GM23338 (cell line): Measurements from ENCODE around the gene ALOX5AP. TPM values are rescaled to one million over a fixed set of nuclear protein-coding genes. Genes with fewer than 3 reads are reported as not detected.

Experiments used
- ATAC-seq: fragments of 200-7000 bp; cut with Tn5 transposase; 3 replicates; pipeline ENCODE4 v1.9.1; 2020
- DNase-seq: peaks from one replicate; pipeline ENCODE4 v3.0.0-alpha.2; 2015; ENCODE audit warnings: low spot score
- H2AFZ ChIP-seq: fragments of 200-600 bp; sonication (generic); 2 replicates; pipeline ENCODE4 v1.8.0; 2016; ENCODE audit warnings: antibody characterized with exemption, mild to moderate bottlenecking, moderate library complexity
- H3F3A ChIP-seq: fragments of 200-600 bp; sonication (generic); replicated peaks from 2 replicates; pipeline ENCODE4 v1.8.0; 2017; ENCODE audit warnings: antibody characterized with exemption, mixed run types, low read depth
- H3K27ac ChIP-seq: fragments of 200-600 bp; sonication (generic); 2 replicates; pipeline ENCODE4 v1.6.1; 2016; ENCODE audit warnings: low read depth
- H3K27me3 ChIP-seq: fragments of 200-600 bp; sonication (generic); 2 replicates; pipeline ENCODE4 v1.8.0; 2016; ENCODE audit warnings: mild to moderate bottlenecking, mixed run types, moderate library complexity; ENCODE audit not compliant: insufficient read depth
- H3K36me3 ChIP-seq: fragments of 200-600 bp; sonication (generic); 2 replicates; pipeline ENCODE4 v1.8.0; 2016; ENCODE audit warnings: mild to moderate bottlenecking; ENCODE audit not compliant: insufficient read depth
- H3K4me1 ChIP-seq: fragments of 200-600 bp; sonication (generic); 2 replicates; pipeline ENCODE4 v1.8.0; 2016; ENCODE audit warnings: mild to moderate bottlenecking, moderate library complexity; ENCODE audit not compliant: insufficient read depth
- H3K4me2 ChIP-seq: fragments of 200-600 bp; sonication (generic); 2 replicates; pipeline ENCODE4 v1.7.1; 2017; ENCODE audit warnings: mixed run types
- H3K4me3 ChIP-seq: fragments of 200-600 bp; sonication (generic); 2 replicates; pipeline ENCODE4 v1.6.1; 2016; ENCODE audit warnings: mixed run types
- H3K79me2 ChIP-seq: fragments of 200-600 bp; sonication (generic); replicated peaks from 2 replicates; pipeline ENCODE4 v1.8.0; 2017; ENCODE audit warnings: mild to moderate bottlenecking; ENCODE audit not compliant: insufficient read depth
- H3K9me2 ChIP-seq: fragments of 200-600 bp; sonication (generic); 2 replicates; pipeline ENCODE4 v1.8.0; 2017; ENCODE audit not compliant: insufficient read depth
- H4K20me1 ChIP-seq: fragments of 200-600 bp; sonication (generic); replicated peaks from 2 replicates; pipeline ENCODE4 v1.8.0; 2017; ENCODE audit warnings: mild to moderate bottlenecking; ENCODE audit not compliant: insufficient read depth
- H3K27ac Mint-ChIP-seq: 2 replicates; pipeline ENCODE4 v1.8.0; 2020; ENCODE audit warnings: inconsistent platforms, mild to moderate bottlenecking, moderate library complexity, mixed read lengths
- H3K27me3 Mint-ChIP-seq: 3 replicates; pipeline ENCODE4 v1.8.0; 2022; ENCODE audit warnings: low read depth, mild to moderate bottlenecking, moderate library complexity, mixed read lengths, inconsistent platforms; ENCODE audit not compliant: insufficient read depth, poor library complexity
- H3K36me3 Mint-ChIP-seq: 3 replicates; pipeline ENCODE4 v1.8.0; 2021; ENCODE audit warnings: low read depth, mild to moderate bottlenecking, inconsistent platforms, moderate library complexity, mixed read lengths
- H3K4me1 Mint-ChIP-seq: 3 replicates; pipeline ENCODE4 v1.8.0; 2020; ENCODE audit warnings: mild to moderate bottlenecking, inconsistent platforms, mixed read lengths
- H3K4me3 Mint-ChIP-seq: 3 replicates; pipeline ENCODE4 v1.8.0; 2021; ENCODE audit warnings: moderate library complexity, mild to moderate bottlenecking, inconsistent platforms, mixed read lengths
- H3K9me3 Mint-ChIP-seq: 3 replicates; pipeline ENCODE4 v1.8.0; 2020; ENCODE audit warnings: moderate library complexity, mild to moderate bottlenecking, inconsistent platforms, mixed read lengths
- CREB1 ChIP-seq: fragments of 250-450 bp; sonication (Bioruptor Pico); IDR thresholded peaks from 2 replicates; pipeline ENCODE4 v1.5.0; 2020; ENCODE audit warnings: low read depth, mild to moderate bottlenecking, moderate library complexity
- ETS1 ChIP-seq: IDR thresholded peaks from 2 replicates; pipeline ENCODE4 v1.6.1; 2016; ENCODE audit warnings: antibody characterized with exemption
- EZH2 ChIP-seq: fragments of 200-600 bp; sonication (generic); IDR thresholded peaks from one replicate; pipeline ENCODE4 v1.8.0; 2017; ENCODE audit warnings: antibody characterized with exemption, mild to moderate bottlenecking, low read depth; ENCODE audit not compliant: unreplicated experiment
- JUNB ChIP-seq: IDR thresholded peaks from one replicate; pipeline ENCODE4 v1.6.1; 2016; ENCODE audit warnings: antibody characterized with exemption; ENCODE audit not compliant: unreplicated experiment
- ZNF462 ChIP-seq: fragments of 250-450 bp; sonication (Bioruptor Pico); IDR thresholded peaks from 2 replicates; pipeline ENCODE4 v1.5.0; 2020; ENCODE audit warnings: mild to moderate bottlenecking, moderate library complexity
- polyA plus RNA-seq: library from polyadenylated mRNA; unstranded; fragments of >200 nt; fragmentation: Nextera tagmentation; extraction: Ambion mirVana; gene quantifications from 2 replicates; pipeline ENCODE4 v1.2.1, GENCODE V29; 2016
- total RNA-seq: library from RNA; depleted of rRNA; stranded (reverse); fragments of >200 nt; shearing (Covaris generic); gene quantifications from 2 replicates; pipeline ENCODE4 v1.2.3, GENCODE V29; 2014

The ALOX5AP gene
- total and polyA plus RNA-seq, 2 experiments from 2014 or later, result 0.23 TPM; not detected in 1

DNA sequence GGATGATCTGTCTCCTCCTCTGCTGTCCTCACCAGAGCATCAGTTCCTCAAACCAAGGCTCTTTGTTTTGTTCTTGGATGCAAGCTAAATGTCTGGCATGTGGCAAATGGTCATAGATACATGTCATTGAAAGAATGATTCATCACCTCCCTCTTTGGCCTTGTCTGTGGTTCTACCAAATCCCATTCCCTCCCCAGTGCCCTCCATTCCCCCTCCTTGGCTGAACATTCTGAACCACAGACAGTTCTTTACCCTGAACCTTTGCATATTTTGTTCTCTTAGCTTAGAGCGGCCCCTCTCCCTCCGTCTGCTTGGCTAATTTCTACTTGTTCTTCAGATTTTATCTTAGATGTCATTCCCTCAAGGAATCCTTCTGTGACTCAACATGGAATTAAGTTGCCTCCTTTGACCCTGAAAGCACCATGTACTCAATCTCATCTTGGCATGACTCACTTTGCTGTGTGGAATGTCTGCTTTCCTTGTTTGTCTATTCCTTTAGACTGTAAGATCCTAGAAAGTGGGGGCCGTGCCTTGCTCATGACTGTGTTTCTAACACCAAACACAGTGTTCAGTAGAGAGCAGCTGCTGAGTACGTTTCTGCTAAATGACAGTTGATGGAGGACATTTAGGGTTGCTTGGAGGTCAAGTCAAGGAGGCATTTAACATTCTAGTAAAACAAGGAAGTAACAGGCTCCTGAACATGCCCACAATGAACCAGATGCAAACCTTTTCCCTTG is 8.1 kb downstream of the ALOX5AP start:
- Histone ChIP-seq H3K36me3 (no peaks in the 10 kb centered on the region), H4K20me1 (no peaks in the 10 kb centered on the region), H3K27ac (no peak overlapping the region), H3K4me3 (no peak overlapping the region), H3K79me2 (no peaks in the 10 kb centered on the region), H2AFZ (no peak overlapping the region), H3K27me3 (no peaks in the 10 kb centered on the region), H3K9me2 (peaks cover 8% of the 10 kb centered on the region; the same call in 1 of the 2 replicates), H3K4me1 (no peaks in the 10 kb centered on the region), H3F3A (no peaks in the 10 kb centered on the region), H3K4me2 (no peak overlapping the region)
- Mint-ChIP-seq H3K36me3 (no peaks in the 10 kb centered on the region), H3K9me3 (no peaks in the 10 kb centered on the region), H3K27me3 (no peaks in the 10 kb centered on the region), H3K27ac (no peak overlapping the region), H3K4me3 (no peak overlapping the region), H3K4me1 (peaks cover 18% of the 10 kb centered on the region)
- no peak for DNase-seq
- TF ChIP-seq EZH2, result no peak
- TF ChIP-seq CREB1 (CRISPR knock-in tag), result no peak
- TF ChIP-seq JUNB, result no peak
- ATAC-seq, result no peak

- peaks cover 14% of the 10 kb centered on the region; the same call in 2 of the 3 replicates for H3K4me1 Mint-ChIP-seq
Measured at GRCh38 chr13:30744056-30744680, 8.8 kb downstream of the ALOX5AP start.

GRCh38 chr13:30744681-30745077 is 9.3 kb downstream of the ALOX5AP start:
- no peaks in the 10 kb centered on the region for H3K4me1 ChIP-seq
- ATAC-seq (no peak), DNase-seq (no peak)
- no peaks in the 10 kb centered on the region for H3K27me3 Mint-ChIP-seq
- no peak overlapping the region for H3K27ac Mint-ChIP-seq
- H4K20me1 ChIP-seq, result no peaks in the 10 kb centered on the region
- H3K4me1 Mint-ChIP-seq, result peaks cover 14% of the 10 kb centered on the region; the same call in 2 of the 3 replicates
- H3K9me3 Mint-ChIP-seq, result no peaks in the 10 kb centered on the region
- no peaks in the 10 kb centered on the region for H3K36me3 Mint-ChIP-seq
- H2AFZ ChIP-seq, result no peak overlapping the region
- H3K4me2 ChIP-seq, result no peak overlapping the region
- no peak overlapping the region for H3K4me3 Mint-ChIP-seq
- H3F3A ChIP-seq, result no peaks in the 10 kb centered on the region
- no peak overlapping the region for H3K27ac ChIP-seq
- H3K27me3 ChIP-seq, result no peaks in the 10 kb centered on the region
- H3K9me2 ChIP-seq, result peaks cover 8% of the 10 kb centered on the region; the same call in 1 of the 2 replicates
- no peak overlapping the region for H3K4me3 ChIP-seq
- no peaks in the 10 kb centered on the region for H3K36me3 ChIP-seq
- no peaks in the 10 kb centered on the region for H3K79me2 ChIP-seq
- TF ChIP-seq ZNF462 (CRISPR knock-in tag), result no peak

More at GRCh38 chr13:30744056-30744680, 8.8 kb downstream of the ALOX5AP start:
- H3K27ac ChIP-seq, result no peak overlapping the region
- no peaks in the 10 kb centered on the region for H3K27me3 ChIP-seq
- no peaks in the 10 kb centered on the region for H3K4me1 ChIP-seq
- DNase-seq (no peak), ATAC-seq (no peak)
- H2AFZ ChIP-seq, result no peak overlapping the region
- Mint-ChIP-seq H3K9me3 (no peaks in the 10 kb centered on the region), H3K36me3 (no peaks in the 10 kb centered on the region), H3K27me3 (no peaks in the 10 kb centered on the region), H3K27ac (no peak overlapping the region), H3K4me3 (no peak overlapping the region)
- no peak for TF ChIP-seq CREB1 (CRISPR knock-in tag)
- no peak for TF ChIP-seq ETS1
- no peaks in the 10 kb centered on the region for H3F3A ChIP-seq
- no peaks in the 10 kb centered on the region for H3K79me2 ChIP-seq
- H3K36me3 ChIP-seq, result no peaks in the 10 kb centered on the region
- H3K9me2 ChIP-seq, result peaks cover 8% of the 10 kb centered on the region; the same call in 1 of the 2 replicates
- H3K4me3 ChIP-seq, result no peak overlapping the region
- H3K4me2 ChIP-seq, result no peak overlapping the region
- no peaks in the 10 kb centered on the region for H4K20me1 ChIP-seq
